DOHH2 (cell line): ENCODE data around the gene NKAP.

Experiments used
- H3F3A ChIP-seq: fragments of 200-600 bp; sonication (generic), shearing (Covaris generic); 2 replicates; pipeline ENCODE4 v1.6.0; 2016; ENCODE audit warnings: antibody characterized with exemption, mild to moderate bottlenecking; ENCODE audit not compliant: control insufficient read depth, insufficient read depth
- H3K27ac ChIP-seq: fragments of 200-600 bp; sonication (generic); 2 replicates; pipeline ENCODE4 v1.5.1; 2014; ENCODE audit warnings: low read depth, mild to moderate bottlenecking, low read length, moderate library complexity
- H3K27me3 ChIP-seq: fragments of 200-600 bp; sonication (generic); 2 replicates; pipeline ENCODE4 v1.6.1; 2014; ENCODE audit warnings: mild to moderate bottlenecking, low read length, mixed read lengths; ENCODE audit not compliant: control insufficient read depth
- H3K36me3 ChIP-seq: fragments of 200-600 bp; sonication (generic); 2 replicates; pipeline ENCODE4 v1.6.1; 2014; ENCODE audit warnings: mild to moderate bottlenecking, low read length, moderate library complexity, mixed read lengths; ENCODE audit not compliant: control insufficient read depth
- H3K4me1 ChIP-seq: fragments of 200-600 bp; sonication (generic); 2 replicates; pipeline ENCODE4 v1.6.1; 2014; ENCODE audit warnings: mild to moderate bottlenecking, low read length, mixed read lengths; ENCODE audit not compliant: control insufficient read depth
- H3K4me2 ChIP-seq: fragments of 200-600 bp; sonication (generic); 2 replicates; pipeline ENCODE4 v1.6.0; 2014; ENCODE audit warnings: mild to moderate bottlenecking, low read length, moderate library complexity
- H3K4me3 ChIP-seq: fragments of 200-600 bp; sonication (generic); 2 replicates; pipeline ENCODE4 v1.5.1; 2014; ENCODE audit warnings: mild to moderate bottlenecking, low read length, mixed read lengths
- H3K79me2 ChIP-seq: fragments of 200-600 bp; sonication (generic); 2 replicates; pipeline ENCODE4 v1.6.1; 2014; ENCODE audit warnings: mild to moderate bottlenecking, low read length, mixed read lengths; ENCODE audit not compliant: control insufficient read depth
- H3K9me2 ChIP-seq: fragments of 200-600 bp; sonication (generic); replicated peaks from 2 replicates; pipeline ENCODE4 v1.6.1; 2014; ENCODE audit warnings: mild to moderate bottlenecking, low read length, mixed read lengths; ENCODE audit not compliant: control insufficient read depth
- H3K9me3 ChIP-seq: fragments of 200-600 bp; sonication (generic); 2 replicates; pipeline ENCODE4 v1.6.1; 2014; ENCODE audit warnings: antibody characterized with exemption, low read length, mixed read lengths; ENCODE audit not compliant: control insufficient read depth, insufficient read depth
- H4K20me1 ChIP-seq: fragments of 200-600 bp; sonication (generic); 2 replicates; pipeline ENCODE4 v1.6.0; 2014; ENCODE audit warnings: low read depth, mild to moderate bottlenecking, antibody characterized with exemption, low read length, moderate library complexity; ENCODE audit not compliant: control insufficient read depth, insufficient read depth
- CTCF ChIP-seq: fragments of 200-600 bp; sonication (generic); IDR thresholded peaks from one replicate; pipeline ENCODE4 v1.5.1; 2014; ENCODE audit warnings: antibody characterized with exemption, mild to moderate bottlenecking, low read depth, low read length; ENCODE audit not compliant: poor library complexity, severe bottlenecking
- EZH2phosphoT487 ChIP-seq: fragments of 200-600 bp; sonication (generic); IDR thresholded peaks from 2 replicates; pipeline ENCODE4 v1.6.1; 2017; ENCODE audit warnings: borderline replicate concordance, mild to moderate bottlenecking, antibody characterized with exemption, low read length, moderate library complexity, mixed read lengths

The NKAP gene

GRCh38 chrX:119871245-119871598, 72.3 kb downstream of the NKAP start:
- no peaks in the 10 kb centered on the region for H4K20me1 ChIP-seq
- H3K9me3 ChIP-seq, result no peaks in the 10 kb centered on the region
- H3K27ac ChIP-seq, result peak overlapping the region; percentile 88
- no peaks in the 10 kb centered on the region for H3K27me3 ChIP-seq
- H3F3A ChIP-seq, result no peaks in the 10 kb centered on the region; the same call in 1 of the 2 replicates
- peaks cover 28% of the 10 kb centered on the region for H3K36me3 ChIP-seq
- peaks cover 72% of the 10 kb centered on the region for H3K79me2 ChIP-seq
- H3K4me1 ChIP-seq, result peaks cover 9% of the 10 kb centered on the region
- peak overlapping the region; percentile 83 for H3K4me2 ChIP-seq
- TF ChIP-seq EZH2phosphoT487 (no peak), CTCF (no peak)
- H3K4me3 ChIP-seq, result peak overlapping the region; percentile 93
- no peaks in the 10 kb centered on the region for H3K9me2 ChIP-seq
